HS-5 (cell line): Measurements from ENCODE around the gene CDH5.

Source experiments
- DNase-seq: peaks from one replicate; pipeline ENCODE4 v3.0.0-alpha.2; 2012; ENCODE audit warnings: low read depth

CDH5 gene

GRCh38 chr16:66391726-66392670 lies 25.5 kb downstream of the CDH5 start:
- DNase-seq: no peak

GRCh38 chr16:66395806-66396555 lies 29.5 kb downstream of the CDH5 start:
- DNase-seq: no peak

GRCh38 chr16:66397736-66398433 lies 31.4 kb downstream of the CDH5 start:
- no peak for DNase-seq

- DNase-seq: no peak
Measured at GRCh38 chr16:66399031-66399430, 32.5 kb downstream of the CDH5 start.

- DNase-seq: no peak
Measured at GRCh38 chr16:66399930-66400329, 33.4 kb downstream of the CDH5 start.

- DNase-seq: no peak
Measured at GRCh38 chr16:66400503-66401380, 34.3 kb downstream of the CDH5 start.

- no peak for DNase-seq
Measured at GRCh38 chr16:66401610-66402009, 35.1 kb downstream of the CDH5 start.

GRCh38 chr16:66402166-66402565 lies 35.7 kb downstream of the CDH5 start:
- DNase-seq: no peak

- no peak for DNase-seq
Measured at GRCh38 chr16:66402591-66403230, 36.2 kb downstream of the CDH5 start.

- DNase-seq: no peak
Measured at GRCh38 chr16:66403531-66404145, 37.1 kb downstream of the CDH5 start.

- DNase-seq: no peak
Measured at GRCh38 chr16:66405057-66405783, 38.7 kb downstream of the CDH5 start.

- peak; percentile 49 for DNase-seq
Measured at GRCh38 chr16:66406534-66407221, 40.2 kb downstream of the CDH5 start.

- DNase-seq: peak; percentile 74
Measured at GRCh38 chr16:66408163-66409048, 41.9 kb downstream of the CDH5 start.

- peak; percentile 26 for DNase-seq
Measured at GRCh38 chr16:66409156-66409555, 42.7 kb downstream of the CDH5 start.

- no peak for DNase-seq
Measured at GRCh38 chr16:66412182-66412581, 45.7 kb downstream of the CDH5 start.

GRCh38 chr16:66414891-66415290 lies 48.4 kb downstream of the CDH5 start:
- peak; percentile 34 for DNase-seq

GRCh38 chr16:66416136-66416535 lies 49.6 kb downstream of the CDH5 start:
- DNase-seq: no peak
